Astrocyte (in vitro differentiated cells and primary cell): ENCODE data around the gene KRTAP5-5. TPM values are rescaled to one million over a fixed set of nuclear protein-coding genes. Genes with fewer than 3 reads are reported as not detected.

Source experiments
- DNase-seq: peaks from one replicate; pipeline ENCODE4 v3.0.0-alpha.2; 2010; ENCODE audit warnings: low read depth
- FAIRE-seq: peaks from 2 replicates; lab custom pipeline; 2011; peaks lifted over from hg19 to GRCh38; lab: Jason Lieb, UNC
- H2AFZ ChIP-seq: 2 replicates; pipeline ENCODE4 v1.6.0; 2012; ENCODE audit warnings: low read depth, low read length, inconsistent platforms
- H3K27ac ChIP-seq: 2 replicates; pipeline ENCODE4 v1.5.1; 2011; ENCODE audit warnings: low read depth, low read length, inconsistent platforms
- H3K27me3 ChIP-seq: 2 replicates; pipeline ENCODE4 v1.6.0; 2011; ENCODE audit warnings: low read length, inconsistent platforms; ENCODE audit not compliant: insufficient read depth
- H3K36me3 ChIP-seq: 2 replicates; pipeline ENCODE4 v1.5.1; 2011; ENCODE audit warnings: low read length, inconsistent platforms; ENCODE audit not compliant: insufficient read depth
- H3K4me1 ChIP-seq: 2 replicates; pipeline ENCODE4 v1.5.1; 2011; ENCODE audit warnings: low read length, inconsistent platforms; ENCODE audit not compliant: insufficient read depth
- H3K4me2 ChIP-seq: 2 replicates; pipeline ENCODE4 v1.6.0; 2012; ENCODE audit warnings: low read length, inconsistent platforms
- H3K4me3 ChIP-seq: 2 replicates; pipeline ENCODE4 v1.5.1; 2011; ENCODE audit warnings: low read depth, mild to moderate bottlenecking, low read length, inconsistent platforms; ENCODE audit not compliant: insufficient read depth
- H3K79me2 ChIP-seq: 2 replicates; pipeline ENCODE4 v1.6.0; 2012; ENCODE audit warnings: mild to moderate bottlenecking, low read length, inconsistent platforms; ENCODE audit not compliant: insufficient read depth
- H3K9ac ChIP-seq: 2 replicates; pipeline ENCODE4 v1.6.0; 2012; ENCODE audit warnings: mild to moderate bottlenecking, low read length, inconsistent platforms
- H3K9me3 ChIP-seq: 2 replicates; pipeline ENCODE4 v1.5.1; 2012; ENCODE audit warnings: low read depth, mild to moderate bottlenecking, low read length, inconsistent platforms; ENCODE audit not compliant: insufficient read depth
- H4K20me1 ChIP-seq: 2 replicates; pipeline ENCODE4 v1.6.0; 2012; ENCODE audit warnings: low read length, inconsistent platforms; ENCODE audit not compliant: insufficient read depth
- H3K27ac Mint-ChIP-seq: one replicate; pipeline ENCODE4 v1.8.0; 2021; ENCODE audit warnings: mild to moderate bottlenecking, mixed read lengths; ENCODE audit not compliant: unreplicated experiment
- H3K27me3 Mint-ChIP-seq: one replicate; pipeline ENCODE4 v1.8.0; 2021; ENCODE audit warnings: low read depth, mixed read lengths; ENCODE audit not compliant: unreplicated experiment
- H3K36me3 Mint-ChIP-seq: one replicate; pipeline ENCODE4 v1.8.0; 2021; ENCODE audit warnings: low read depth, mixed read lengths; ENCODE audit not compliant: unreplicated experiment
- H3K4me1 Mint-ChIP-seq: one replicate; pipeline ENCODE4 v1.8.0; 2021; ENCODE audit warnings: low read depth, mixed read lengths; ENCODE audit not compliant: unreplicated experiment
- H3K4me3 Mint-ChIP-seq: one replicate; pipeline ENCODE4 v1.8.0; 2021; ENCODE audit warnings: mild to moderate bottlenecking, moderate library complexity, mixed read lengths; ENCODE audit not compliant: unreplicated experiment
- H3K9me3 Mint-ChIP-seq: one replicate; pipeline ENCODE4 v1.8.0; 2021; ENCODE audit warnings: mild to moderate bottlenecking, mixed read lengths; ENCODE audit not compliant: unreplicated experiment
- CTCF ChIP-seq: IDR thresholded peaks from 2 replicates; pipeline ENCODE4 v1.5.1; 2011; ENCODE audit warnings: low read depth, mild to moderate bottlenecking, inconsistent platforms, low read length, moderate library complexity; ENCODE audit not compliant: insufficient read depth
- EZH2 ChIP-seq: IDR thresholded peaks from 2 replicates; pipeline ENCODE4 v1.6.1; 2012; ENCODE audit warnings: mild to moderate bottlenecking, low read length, inconsistent platforms; ENCODE audit not compliant: insufficient read depth
- total RNA-seq: library from RNA; stranded (reverse); gene quantifications from 2 replicates; pipeline ENCODE4 v1.2.1, GENCODE V29; 2021

Gene KRTAP5-5
- total RNA-seq, 1 donor from 2014 or later, result not detected

GRCh38 chr11:1676229-1676740 is 46.7 kb downstream of the KRTAP5-5 start:
- no peaks in the 10 kb centered on the region for H3K4me1 Mint-ChIP-seq
- Histone ChIP-seq H3K36me3 (no peaks in the 10 kb centered on the region), H4K20me1 (no peaks in the 10 kb centered on the region), H3K9ac (no peak overlapping the region), H3K27me3 (peaks cover 51% of the 10 kb centered on the region), H3K4me1 (no peaks in the 10 kb centered on the region), H3K79me2 (no peaks in the 10 kb centered on the region), H3K4me3 (no peak overlapping the region), H2AFZ (no peak overlapping the region), H3K27ac (no peak overlapping the region), H3K4me2 (no peak overlapping the region), H3K9me3 (peaks cover 4% of the 10 kb centered on the region)
- peaks cover 46% of the 10 kb centered on the region for H3K27me3 Mint-ChIP-seq
- no peaks in the 10 kb centered on the region for H3K36me3 Mint-ChIP-seq
- no peak overlapping the region for H3K4me3 Mint-ChIP-seq
- no peaks in the 10 kb centered on the region for H3K9me3 Mint-ChIP-seq
- H3K27ac Mint-ChIP-seq, result no peak overlapping the region
- no peak for DNase-seq
- FAIRE-seq, result no peak
- no peak for TF ChIP-seq CTCF
- no peak for TF ChIP-seq EZH2

GRCh38 chr11:1679881-1680280 is 50.3 kb downstream of the KRTAP5-5 start:
- no peaks in the 10 kb centered on the region for H3K36me3 ChIP-seq
- FAIRE-seq, result no peak

More at GRCh38 chr11:1679881-1680280, 50.3 kb downstream of the KRTAP5-5 start:
- Histone ChIP-seq H3K4me1 (no peaks in the 10 kb centered on the region), H3K9ac (no peak overlapping the region), H3K4me2 (no peak overlapping the region), H3K79me2 (no peaks in the 10 kb centered on the region), H4K20me1 (no peaks in the 10 kb centered on the region), H3K27me3 (peaks cover 29% of the 10 kb centered on the region), H3K27ac (no peak overlapping the region), H3K9me3 (peaks cover 4% of the 10 kb centered on the region), H2AFZ (no peak overlapping the region), H3K4me3 (no peak overlapping the region)
- H3K9me3 Mint-ChIP-seq, result no peaks in the 10 kb centered on the region
- H3K36me3 Mint-ChIP-seq, result no peaks in the 10 kb centered on the region
- H3K27ac Mint-ChIP-seq, result no peak overlapping the region
- no peaks in the 10 kb centered on the region for H3K4me1 Mint-ChIP-seq
- peaks cover 24% of the 10 kb centered on the region for H3K27me3 Mint-ChIP-seq
- H3K4me3 Mint-ChIP-seq, result no peak overlapping the region
- no peak for DNase-seq
- no peak for TF ChIP-seq EZH2
- no peak for TF ChIP-seq CTCF

Other genes starting within 250 kb of the KRTAP5-5 start
- gene BRSK2, start 239.8 kb upstream of the KRTAP5-5 start, total RNA-seq, result 3.9 and 7.1 TPM in 2 replicates
- 26.4 and 28.9 TPM in 2 replicates for gene MOB2, start 143.0 kb upstream of the KRTAP5-5 start, total RNA-seq
- gene DUSP8, start 57.5 kb upstream of the KRTAP5-5 start, total RNA-seq, result 13.8 and 14.8 TPM in 2 replicates
- gene KRTAP5-1, start 44.5 kb upstream of the KRTAP5-5 start, total RNA-seq, result not detected in 2 replicates
- not detected in 2 replicates for gene KRTAP5-2, start 31.5 kb upstream of the KRTAP5-5 start, total RNA-seq
- gene KRTAP5-3, start 21.3 kb upstream of the KRTAP5-5 start, total RNA-seq, result not detected in 2 replicates
- not detected in 2 replicates for gene KRTAP5-4, start 7.6 kb upstream of the KRTAP5-5 start, total RNA-seq
- not detected in 2 replicates for gene KRTAP5-6, start 67.4 kb downstream of the KRTAP5-5 start, total RNA-seq
- 2.0 and 5.1 TPM in 2 replicates for gene IFITM10, start 120.8 kb downstream of the KRTAP5-5 start, total RNA-seq
- 290 and 340 TPM in 2 replicates for gene CTSD, start 134.2 kb downstream of the KRTAP5-5 start, total RNA-seq
- gene SYT8, start 205.2 kb downstream of the KRTAP5-5 start, total RNA-seq, result 0.36 and 0.38 TPM in 2 replicates
- gene TNNI2, start 209.2 kb downstream of the KRTAP5-5 start, total RNA-seq, result not detected in 2 replicates
- 1.3 and 1.9 TPM in 2 replicates for gene LSP1, start 223.3 kb downstream of the KRTAP5-5 start, total RNA-seq